ENCODE data around the gene MGAT5.

Gene MGAT5

DNA sequence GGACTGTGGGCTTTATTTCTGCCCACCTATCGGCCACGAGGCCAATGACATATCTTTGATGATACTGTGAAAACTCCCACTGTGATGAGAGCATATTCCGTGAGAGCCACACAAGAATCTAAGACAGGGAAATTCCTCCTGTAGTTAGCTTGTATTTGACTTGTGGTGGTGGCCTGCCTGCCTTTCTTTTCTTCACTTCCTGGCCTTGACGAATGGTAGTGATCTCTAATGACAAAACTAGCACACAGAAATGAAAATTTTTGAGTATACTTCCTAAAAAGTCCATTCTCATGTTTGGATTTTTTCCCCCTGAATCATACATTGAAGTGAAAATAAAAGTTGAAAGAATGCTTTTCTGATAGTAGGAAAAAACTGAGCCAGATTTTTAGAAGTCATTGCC is 94.4 kb downstream of the MGAT5 start:
- no peak for TF ChIP-seq ZFX (IDR thresholded peaks at IDR 0.05)
- TF ChIP-seq, protein P1, sequence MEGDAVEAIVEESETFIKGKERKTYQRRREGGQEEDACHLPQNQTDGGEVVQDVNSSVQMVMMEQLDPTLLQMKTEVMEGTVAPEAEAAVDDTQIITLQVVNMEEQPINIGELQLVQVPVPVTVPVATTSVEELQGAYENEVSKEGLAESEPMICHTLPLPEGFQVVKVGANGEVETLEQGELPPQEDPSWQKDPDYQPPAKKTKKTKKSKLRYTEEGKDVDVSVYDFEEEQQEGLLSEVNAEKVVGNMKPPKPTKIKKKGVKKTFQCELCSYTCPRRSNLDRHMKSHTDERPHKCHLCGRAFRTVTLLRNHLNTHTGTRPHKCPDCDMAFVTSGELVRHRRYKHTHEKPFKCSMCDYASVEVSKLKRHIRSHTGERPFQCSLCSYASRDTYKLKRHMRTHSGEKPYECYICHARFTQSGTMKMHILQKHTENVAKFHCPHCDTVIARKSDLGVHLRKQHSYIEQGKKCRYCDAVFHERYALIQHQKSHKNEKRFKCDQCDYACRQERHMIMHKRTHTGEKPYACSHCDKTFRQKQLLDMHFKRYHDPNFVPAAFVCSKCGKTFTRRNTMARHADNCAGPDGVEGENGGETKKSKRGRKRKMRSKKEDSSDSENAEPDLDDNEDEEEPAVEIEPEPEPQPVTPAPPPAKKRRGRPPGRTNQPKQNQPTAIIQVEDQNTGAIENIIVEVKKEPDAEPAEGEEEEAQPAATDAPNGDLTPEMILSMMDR (conservative IDR thresholded peaks at IDR 0.05), result no peak
- no peak overlapping the region for H3K27ac ChIP-seq

DNA sequence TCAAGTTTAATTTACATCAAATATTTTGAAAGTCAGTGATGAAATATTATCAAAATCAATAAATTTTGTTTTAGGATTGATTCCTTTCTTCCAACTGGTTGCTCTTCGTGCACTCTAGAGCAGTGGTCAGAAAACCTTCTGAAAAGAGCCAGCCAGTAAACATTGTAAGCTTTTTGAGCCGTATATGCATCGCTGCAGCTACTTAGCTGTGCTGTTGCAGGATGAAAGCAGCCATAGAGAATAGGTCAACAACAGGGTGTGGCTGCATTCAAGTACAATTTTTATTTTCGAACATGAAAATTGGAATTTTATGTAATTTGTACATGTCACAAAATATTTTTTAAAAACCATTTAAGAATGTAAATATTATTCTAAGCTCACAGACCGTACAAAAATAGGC is 94.9 kb downstream of the MGAT5 start:
- TF ChIP-seq, protein P1 (conservative IDR thresholded peaks at IDR 0.05), result no peak
- TF ChIP-seq ZFX (IDR thresholded peaks at IDR 0.05), result no peak
- H3K27ac ChIP-seq, result no peak overlapping the region

DNA sequence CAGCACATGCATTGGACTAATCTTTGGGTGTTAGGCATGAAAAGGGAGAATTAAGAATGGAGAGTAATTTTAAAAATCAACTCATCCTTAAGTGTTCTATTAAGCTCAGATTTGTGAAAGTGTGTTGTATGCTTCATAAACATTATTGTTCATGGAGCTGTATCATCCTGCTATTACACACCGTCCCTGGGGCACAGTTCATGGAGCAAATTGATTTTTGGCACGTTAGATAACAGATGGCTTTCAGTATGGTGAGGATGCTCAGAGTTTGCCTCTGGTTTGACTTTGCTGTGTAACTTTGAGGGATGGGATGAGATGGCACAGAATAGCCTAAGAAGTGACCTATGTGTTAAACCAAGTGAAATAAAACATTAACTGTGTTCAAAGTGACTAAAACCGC is 97.1 kb downstream of the MGAT5 start:
- TF ChIP-seq, protein P1 (conservative IDR thresholded peaks at IDR 0.05), result no peak
- no peak for TF ChIP-seq ZFX (IDR thresholded peaks at IDR 0.05)
- H3K27ac ChIP-seq, result no peak overlapping the region

DNA sequence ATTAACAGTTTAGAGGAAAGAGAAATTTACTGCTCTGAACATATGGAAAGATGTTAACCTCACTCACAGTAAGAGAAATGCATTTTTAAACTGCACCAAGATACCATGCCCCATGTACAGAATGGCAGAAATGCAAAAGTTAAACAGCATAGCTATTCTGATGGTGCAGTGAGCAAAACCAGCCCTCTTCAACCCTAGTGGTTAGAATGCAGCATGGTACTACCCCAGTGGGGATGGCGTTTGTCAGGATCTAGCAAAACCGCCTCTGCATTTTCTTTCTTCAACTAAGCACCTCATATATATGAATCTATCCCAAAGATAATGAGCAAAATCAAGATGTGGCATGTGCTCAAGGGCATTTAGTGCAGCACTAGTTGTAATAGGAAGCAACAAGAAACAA is 98.0 kb downstream of the MGAT5 start:
- TF ChIP-seq, protein P1 (conservative IDR thresholded peaks at IDR 0.05), result no peak
- TF ChIP-seq ZFX (IDR thresholded peaks at IDR 0.05), result no peak
- no peak overlapping the region for H3K27ac ChIP-seq

DNA sequence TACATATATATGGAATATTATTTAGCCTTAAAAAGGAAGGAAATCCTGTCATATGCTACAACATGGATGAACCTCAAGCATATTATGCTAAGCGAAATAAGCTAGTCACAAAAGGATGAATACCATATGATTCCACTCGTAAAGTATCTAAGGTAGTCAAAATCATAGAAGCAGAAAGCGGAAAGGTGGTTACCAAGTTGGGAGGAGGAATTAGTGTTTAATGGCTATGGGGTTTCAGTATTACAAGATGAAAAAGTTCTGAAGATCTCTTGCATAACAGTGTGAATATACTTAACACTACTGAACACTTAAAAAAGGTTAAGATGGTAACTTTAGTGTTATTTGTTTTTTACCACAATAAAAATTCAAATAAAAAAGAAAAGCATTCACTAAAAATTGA is 99.0 kb downstream of the MGAT5 start:
- TF ChIP-seq ZFX (IDR thresholded peaks at IDR 0.05), result no peak
- TF ChIP-seq, protein P1 (conservative IDR thresholded peaks at IDR 0.05), result no peak
- H3K27ac ChIP-seq, result no peak overlapping the region

DNA sequence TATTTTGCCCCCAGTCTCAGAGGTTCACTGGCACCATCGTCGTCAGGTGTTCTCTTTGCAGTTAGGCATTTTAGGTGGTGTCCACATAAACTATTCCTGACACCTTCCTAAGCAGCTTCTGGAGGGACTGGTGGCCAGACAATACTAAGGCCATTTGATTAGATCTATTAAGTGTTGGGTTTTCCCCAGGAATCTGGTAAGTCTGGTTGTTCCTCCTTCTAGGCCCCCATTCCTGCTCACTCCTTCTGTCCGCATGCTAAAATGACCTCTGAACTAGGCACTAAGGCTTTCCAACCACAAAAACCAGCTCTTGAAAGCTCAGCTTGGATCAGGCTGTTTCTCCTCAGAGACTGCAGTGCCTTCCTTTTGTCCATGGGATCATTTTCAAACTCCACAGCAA is 100.7 kb downstream of the MGAT5 start:
- no peak overlapping the region for H3K27ac ChIP-seq
- TF ChIP-seq ZFX (IDR thresholded peaks at IDR 0.05), result no peak
- TF ChIP-seq, protein P1 (conservative IDR thresholded peaks at IDR 0.05), result no peak

DNA sequence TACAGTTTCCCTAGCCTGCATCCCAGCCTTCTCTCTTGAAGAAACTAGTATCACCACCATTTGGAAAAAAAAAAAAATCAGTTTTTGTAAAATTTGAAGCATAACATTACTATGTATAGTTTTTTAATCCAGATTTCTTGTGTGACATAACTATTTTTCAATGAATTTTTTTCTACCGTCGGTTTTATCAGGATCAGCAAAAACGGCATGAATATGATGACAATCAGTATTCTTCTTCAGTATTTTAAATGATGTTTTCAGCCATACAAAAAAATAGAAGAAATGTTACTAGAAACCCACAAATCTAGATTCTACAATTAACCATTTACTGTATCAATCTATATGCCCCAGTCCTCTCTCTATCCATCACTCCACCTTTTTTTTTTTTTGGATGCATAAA is 103.9 kb downstream of the MGAT5 start:
- TF ChIP-seq, protein P1 (conservative IDR thresholded peaks at IDR 0.05), result no peak
- no peak for TF ChIP-seq ZFX (IDR thresholded peaks at IDR 0.05)
- no peak overlapping the region for H3K27ac ChIP-seq
